Measurements from ENCODE around the gene CXCL8.
"Not testable (repeated sequence)": the region's sequence is repeated elsewhere in the genome, so short reads cannot be mapped to it uniquely, and the experiment has no call there.

CXCL8 gene

DNA sequence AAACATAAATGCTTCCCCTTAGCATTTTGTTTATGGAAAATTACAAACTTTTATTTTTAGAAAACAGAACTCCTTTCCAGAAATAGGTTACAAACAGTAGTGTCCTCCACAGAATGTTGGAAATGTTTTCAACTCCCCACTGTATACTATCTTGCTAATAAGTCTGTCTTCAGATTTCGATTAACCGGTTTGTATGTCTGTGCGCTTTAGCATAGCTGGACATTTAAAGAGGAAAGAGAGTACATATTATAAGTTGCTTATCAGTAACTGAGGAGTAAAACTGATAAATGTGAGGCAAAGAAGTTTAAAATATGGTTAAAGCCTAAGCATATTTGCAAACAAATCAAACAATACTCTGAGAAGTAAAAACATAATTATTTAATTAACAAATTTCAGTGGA is 3.4 kb downstream of the CXCL8 start:
- DNase-seq (ENCODE audit: low read depth) = no peak

DNA sequence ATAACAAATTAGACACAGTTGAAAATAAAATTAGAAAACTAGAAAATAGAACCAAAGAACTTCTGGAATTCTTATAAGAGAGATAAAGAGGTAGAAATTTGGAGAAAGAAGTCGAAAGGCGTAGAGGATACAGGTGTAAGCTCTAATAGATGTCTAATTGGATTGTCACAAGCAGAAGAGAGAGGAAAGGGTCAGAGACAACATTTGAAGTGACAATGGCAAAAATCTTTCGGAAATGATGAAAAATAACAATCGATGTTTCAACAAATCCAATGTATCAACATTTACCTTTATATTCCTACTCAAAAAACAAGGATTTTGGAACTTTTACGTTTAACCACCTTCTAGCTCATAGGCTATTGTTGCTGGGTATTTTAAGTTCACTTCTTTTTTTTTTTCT is 3.8 kb downstream of the CXCL8 start:
- DNase-seq (ENCODE audit: low read depth) = no peak

DNA sequence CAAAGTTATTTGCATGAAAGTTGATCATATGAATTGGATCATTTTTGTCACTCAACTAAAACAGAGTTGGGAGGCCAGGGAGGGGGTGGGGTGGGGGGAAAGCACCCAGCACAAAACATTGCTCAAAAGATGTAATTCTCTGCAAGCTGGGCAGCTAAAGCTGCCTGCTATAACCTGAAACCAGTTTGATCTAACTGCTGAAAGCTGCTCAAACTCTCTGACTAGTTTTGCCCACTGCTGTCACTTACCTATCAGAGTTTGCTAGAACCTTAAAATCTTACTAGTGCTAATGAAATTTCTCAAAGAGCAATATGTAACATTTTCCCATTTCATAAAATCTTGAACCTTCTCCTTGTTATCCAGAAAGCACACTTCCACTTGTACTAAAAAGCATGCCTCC is 10.4 kb downstream of the CXCL8 start:
- no peak for DNase-seq (ENCODE audit: low read depth)

DNA sequence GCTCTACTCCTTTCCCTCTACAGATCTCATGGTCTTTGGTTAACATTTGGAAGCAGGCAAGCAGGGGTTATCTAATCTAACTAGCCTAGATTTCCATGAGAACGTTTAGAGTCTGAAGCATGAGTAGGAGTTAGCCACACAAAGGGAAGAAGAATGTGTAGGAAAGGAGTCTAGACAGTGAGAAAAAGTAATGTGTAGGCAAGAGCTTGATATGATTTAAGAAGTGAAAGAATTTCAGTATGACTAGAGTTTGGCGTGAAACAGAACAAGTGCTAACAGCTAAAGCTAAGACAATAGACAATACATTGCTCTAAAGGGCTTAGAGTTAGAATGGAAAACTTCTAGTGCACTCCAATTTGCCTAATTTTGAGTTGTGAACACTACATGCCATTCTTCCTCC is 10.8 kb downstream of the CXCL8 start:
- DNase-seq (ENCODE audit: low read depth) = no peak

DNA sequence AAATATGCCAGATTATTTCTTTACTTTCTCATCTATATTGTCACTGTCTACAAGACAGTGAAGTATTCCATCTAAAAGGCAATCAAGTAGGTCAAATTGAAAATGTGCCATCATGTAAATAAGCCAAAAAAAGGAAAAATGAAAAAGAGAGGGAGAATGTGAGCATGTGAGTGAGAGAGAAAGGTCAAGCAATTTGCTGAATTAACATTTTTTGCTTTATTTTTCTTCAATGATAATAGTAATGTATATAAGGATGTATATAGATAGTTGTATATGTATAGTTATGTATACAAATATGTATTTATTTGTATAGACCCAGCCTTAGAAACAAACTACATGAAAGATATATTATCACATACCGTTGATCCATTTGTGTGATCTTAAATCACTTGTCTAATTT is 11.5 kb downstream of the CXCL8 start:
- DNase-seq (ENCODE audit: low read depth) = no peak

DNA sequence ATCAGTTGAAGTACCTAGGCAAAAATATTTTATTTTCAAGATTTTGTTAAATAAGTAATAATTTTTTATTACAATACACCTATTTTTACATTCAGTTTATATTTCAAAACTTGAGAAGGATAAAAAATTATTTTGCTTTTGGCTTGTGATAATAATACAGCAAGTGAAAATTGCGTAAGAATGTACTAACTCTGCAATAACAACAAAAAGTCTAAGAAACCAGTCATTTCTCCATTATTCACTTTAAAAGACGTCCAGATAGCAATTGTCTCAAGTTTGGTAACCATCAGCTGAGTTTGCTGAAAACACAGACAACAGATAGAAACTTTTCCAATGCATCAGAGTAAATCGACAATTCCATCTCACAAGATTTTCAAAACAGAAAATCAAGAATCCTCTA is 12.1 kb downstream of the CXCL8 start:
- no peak for DNase-seq (ENCODE audit: low read depth)

DNA sequence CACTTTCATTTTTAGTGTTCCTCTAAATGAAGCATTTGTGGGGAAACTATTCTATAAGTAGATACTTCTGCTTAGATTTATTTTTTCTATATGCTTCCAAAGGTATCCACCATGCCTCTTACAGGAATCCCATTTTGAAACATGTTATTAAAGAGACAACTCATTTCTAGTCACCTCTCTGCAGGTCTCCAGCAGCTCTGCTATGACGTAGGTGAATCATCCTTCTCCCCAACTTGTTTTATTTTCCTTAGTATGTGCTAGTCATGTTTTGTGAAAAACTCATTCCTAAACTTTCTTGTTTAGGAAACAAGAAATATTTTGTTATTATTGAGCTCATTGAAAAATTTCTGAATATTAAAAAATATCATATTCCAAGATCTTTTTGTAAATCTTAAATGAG is 12.8 kb downstream of the CXCL8 start:
- DNase-seq (ENCODE audit: low read depth) = no peak

DNA sequence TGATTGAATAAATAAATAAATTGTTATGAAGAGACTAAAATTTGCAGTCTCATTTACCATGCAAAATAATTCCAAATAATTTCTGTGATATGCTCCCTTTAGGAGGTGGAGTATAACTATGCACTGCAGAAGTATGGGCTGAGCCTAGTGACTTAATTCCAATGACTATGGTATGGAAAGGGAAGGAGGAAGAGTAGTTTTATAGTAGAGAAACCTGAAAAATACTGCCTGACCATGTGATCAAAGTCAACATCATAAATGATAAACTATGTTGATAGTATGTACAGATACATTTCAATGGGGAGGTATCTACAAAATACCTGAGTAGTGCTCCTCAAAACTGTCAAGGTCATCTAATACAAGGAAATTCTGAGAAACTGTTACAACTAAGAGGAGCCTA is 14.6 kb downstream of the CXCL8 start:
- no peak for DNase-seq (ENCODE audit: low read depth)

DNA sequence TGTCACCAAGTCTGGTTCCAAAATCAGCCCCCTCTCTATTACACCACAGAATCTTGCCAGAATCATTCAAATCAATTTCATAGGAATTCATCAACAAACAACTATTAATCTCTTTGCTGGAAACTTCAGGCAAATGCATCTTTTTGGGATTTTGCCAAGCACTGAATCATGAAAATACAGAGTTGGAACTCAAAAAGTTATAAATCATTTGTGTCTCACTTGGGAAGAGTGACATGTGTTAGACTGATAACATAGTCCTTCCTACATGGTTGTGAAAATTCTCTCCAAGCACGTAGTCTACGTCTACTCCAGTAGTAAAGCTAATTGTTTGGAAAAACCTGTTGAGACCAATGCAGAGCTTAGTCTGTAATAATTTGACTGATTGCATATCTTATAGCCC is 19.0 kb downstream of the CXCL8 start:
- DNase-seq (ENCODE audit: low read depth) = no peak

DNA sequence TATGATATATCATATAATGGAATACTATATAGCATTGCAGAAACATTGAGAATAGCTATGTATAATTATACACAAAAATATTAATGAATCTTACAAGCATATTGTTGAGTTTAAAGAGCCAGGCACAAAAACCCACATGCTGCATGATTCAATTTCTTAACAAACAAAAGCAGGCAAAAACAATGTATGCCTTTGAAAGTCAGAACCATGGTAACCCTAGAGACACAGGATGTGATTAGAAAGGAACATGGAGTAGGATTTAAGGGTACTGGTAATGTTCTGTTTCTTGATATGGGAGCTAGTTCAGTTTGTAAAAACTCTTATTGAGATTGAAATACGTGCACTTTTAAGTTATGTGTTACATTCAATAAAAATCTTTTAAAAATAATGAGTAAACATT is 21.5 kb downstream of the CXCL8 start:
- no peak for DNase-seq (ENCODE audit: low read depth)

DNA sequence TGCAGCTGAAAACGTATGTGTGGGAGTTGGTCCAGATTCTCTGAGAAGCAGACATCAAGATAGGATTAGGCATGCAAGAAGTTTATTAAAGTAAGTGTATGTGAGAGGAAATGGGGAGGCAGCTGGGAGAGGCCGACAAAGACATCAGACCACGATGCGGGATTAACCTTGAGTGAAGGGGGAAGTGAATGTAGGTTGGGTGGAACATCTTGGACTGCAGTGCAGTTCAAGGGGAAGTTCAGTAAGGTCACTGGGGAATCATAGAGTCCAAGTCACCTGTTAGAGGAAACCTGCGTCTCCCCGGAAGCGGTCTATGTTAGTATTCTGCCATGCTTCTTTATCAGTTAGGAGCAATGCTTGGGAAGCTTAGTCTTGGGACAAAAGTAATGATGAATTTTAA is 22.0 kb downstream of the CXCL8 start:
- DNase-seq (ENCODE audit: low read depth) = no peak

DNA sequence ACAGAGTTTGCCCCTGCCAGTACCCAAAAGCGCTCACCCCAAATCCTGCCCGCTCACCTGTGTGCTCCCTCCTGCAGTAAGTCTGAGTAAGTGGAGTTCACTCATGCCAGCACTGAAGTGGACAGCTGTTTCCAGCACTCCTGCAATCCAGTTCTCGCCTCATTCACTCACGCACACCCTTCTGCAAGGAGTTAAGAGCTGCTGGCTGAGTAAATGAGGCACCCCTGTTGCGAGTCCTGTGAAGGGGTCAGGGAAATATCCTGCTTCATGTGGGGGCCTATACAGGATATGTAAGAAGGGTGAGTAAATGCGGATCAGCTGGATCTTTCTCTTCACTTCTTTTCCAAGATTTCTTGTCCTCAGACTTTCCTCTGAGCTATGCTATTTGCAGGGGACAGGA is 23.5 kb downstream of the CXCL8 start:
- DNase-seq (ENCODE audit: low read depth) = no peak

DNA sequence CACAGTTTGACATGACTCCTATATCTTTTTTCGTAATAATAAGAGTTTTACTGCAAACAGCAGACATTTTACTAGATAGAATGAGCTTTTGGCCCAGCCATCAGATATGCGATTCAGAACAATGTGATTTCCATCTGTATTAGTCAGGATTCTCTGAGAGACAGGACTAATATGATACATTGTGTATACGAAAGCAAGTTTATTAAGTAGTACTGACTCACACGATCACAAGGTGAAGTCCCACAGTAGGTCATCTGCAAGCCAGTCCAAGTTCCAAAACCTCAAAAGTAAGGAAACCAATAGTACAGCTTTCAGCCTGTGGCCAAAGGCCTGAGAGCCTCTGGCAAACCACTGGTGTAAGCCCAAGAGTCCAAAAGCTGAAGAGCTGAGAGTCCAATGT is 24.1 kb downstream of the CXCL8 start:
- DNase-seq (ENCODE audit: low read depth) = no peak

DNA sequence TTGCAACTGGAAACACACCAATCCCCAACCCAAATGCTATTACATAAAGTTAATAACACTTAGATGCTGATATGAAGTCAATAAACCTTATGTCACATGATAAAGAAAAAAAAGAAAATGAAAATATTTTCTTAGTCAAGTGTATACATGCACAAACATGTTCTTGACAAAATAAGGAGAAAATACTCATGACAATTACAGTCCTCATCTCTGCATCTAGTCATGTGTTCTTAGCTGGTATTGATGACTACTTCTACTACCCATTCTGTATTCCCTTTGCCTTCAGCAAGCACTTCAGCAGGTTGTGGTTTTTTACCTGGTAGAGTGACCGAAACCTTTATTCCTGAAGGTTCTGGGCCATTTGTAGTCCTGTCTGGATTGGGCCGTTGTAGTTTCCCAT is 24.9 kb downstream of the CXCL8 start:
- DNase-seq (ENCODE audit: low read depth) = no peak

DNA sequence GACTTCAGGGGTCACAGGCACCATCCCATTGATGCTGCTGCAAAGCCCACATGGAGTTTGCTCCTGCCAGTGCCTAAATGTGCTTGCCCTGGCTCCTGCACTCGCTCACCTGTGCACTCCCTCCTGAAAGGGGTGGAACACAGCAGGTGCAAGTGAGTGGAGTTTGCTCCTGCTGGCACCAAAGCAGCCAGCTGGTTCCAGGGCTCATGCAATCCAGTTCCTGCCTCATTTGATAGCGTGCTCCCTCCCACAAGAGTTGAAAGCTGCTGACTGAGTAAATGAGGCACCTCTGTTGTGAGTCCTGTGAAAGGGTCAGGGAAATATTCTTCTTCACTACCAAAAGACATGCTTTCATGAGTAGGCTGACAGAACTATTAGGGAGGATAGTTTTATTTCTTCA is 30.5 kb downstream of the CXCL8 start:
- no peak for DNase-seq (ENCODE audit: low read depth)

DNA sequence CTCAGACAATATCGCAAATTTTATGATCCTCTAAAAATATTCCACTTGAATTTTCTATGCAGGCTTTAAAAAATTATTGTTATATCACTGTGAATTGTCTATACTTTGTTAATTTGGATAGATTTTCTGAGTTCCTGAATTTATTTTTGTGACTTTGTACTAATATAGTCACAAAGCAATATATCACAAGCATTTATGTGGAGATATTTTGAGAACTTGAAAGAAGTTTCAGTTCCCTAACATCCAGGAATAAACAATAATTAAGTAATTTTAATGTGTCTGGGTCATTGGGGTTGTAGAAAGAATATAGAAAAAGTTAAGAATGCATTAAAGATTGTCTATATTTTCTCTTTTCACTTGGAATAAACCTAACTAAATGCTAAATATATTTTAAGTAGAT is 32.0 kb downstream of the CXCL8 start:
- DNase-seq (ENCODE audit: low read depth) = no peak

DNA sequence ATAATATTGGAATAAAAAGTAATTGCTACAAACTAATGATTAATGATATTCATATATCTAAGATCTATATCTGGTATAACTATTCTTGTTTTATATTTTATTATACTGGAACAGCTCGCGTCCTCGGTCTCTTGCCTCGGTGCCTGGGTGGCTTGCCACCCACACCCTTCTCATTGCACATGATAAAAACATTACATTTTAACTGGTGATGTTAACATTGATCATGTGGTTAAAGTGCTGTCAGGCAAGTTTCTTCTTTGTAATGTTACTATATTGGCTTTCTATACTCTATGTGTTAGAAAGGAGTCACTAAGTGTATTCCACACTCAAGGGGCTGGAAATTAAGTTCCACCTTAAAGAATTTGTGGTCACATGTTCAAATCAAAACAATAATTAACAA is 34.0 kb downstream of the CXCL8 start:
- not testable (repeated sequence) for DNase-seq (ENCODE audit: low read depth)

DNA sequence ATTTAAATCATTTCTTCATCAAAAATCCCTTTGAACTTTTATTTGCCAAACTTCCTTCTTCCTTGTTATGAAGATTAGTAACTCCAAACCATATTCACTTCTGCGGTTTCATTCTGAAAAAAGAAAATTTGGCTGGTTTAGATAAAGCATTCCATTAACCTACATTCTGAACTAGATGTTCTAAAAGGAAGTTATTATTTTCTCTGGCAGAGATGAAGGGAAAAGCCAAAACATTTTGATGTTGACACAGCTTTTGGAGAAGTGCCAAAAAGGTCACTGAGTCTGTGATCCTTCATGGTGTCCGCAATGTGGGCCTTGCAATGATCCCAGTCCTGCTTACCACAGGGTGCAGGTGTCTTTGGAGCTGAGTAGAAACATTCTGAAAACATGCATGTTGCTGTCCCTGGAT is 36.0 kb downstream of the CXCL8 start:
- no peak for DNase-seq (ENCODE audit: low read depth)

DNA sequence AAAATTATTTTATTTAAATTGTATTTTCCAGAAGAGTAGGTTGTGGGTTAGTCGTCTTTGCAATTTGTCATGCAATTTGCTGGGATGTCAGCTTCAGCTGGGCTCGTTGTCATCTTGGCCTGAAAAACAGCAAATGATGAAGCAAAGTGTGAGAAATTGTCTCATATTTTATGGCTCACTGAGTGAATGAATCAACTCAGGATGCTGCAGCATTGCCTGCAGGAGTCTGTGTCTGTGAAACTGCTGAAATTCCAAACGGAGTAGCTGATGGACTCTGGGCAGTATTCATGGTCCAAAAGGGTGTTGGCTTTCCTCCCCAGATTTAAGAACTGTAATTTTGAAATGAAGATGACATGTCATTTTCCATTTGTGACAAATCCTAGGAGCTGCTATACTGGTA is 37.2 kb downstream of the CXCL8 start:
- DNase-seq (ENCODE audit: low read depth) = no peak

DNA sequence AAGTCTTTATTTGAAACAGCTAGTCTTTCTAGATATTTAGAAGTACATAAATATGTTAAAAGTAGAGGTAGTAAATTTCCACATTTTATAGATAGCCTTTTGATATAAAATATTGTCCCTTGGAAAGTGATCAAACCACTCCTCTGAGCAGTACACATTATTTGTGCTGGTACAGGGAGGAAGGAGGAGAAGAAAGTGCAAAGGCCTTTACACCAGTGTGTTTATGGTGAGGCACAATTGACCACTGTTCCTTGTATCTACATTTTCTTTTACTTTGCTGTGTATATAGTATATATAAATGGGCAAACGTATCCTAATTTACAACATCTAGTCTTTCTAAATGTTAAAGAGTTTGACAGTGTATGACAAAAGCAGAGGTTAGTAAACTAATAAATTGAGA is 39.9 kb downstream of the CXCL8 start:
- no peak for DNase-seq (ENCODE audit: low read depth)

DNA sequence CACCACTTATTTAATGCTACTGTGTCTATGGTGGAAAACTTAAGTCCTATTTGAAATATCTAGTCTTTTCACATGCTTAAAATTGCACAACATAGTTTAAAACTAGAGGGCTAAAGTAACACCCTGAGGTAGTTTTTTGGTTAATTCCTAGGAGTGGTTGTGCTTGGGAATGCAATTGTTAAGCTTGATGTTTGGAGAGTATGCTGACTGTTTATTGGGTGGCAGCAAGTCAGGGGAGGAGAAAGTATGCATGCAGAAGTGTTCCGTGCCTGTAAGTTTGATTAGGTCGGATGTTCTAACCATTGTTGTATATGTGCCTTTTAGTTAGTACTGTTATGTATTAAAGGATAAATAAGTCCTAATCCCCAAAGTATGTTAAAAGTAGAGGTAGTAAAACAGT is 40.5 kb downstream of the CXCL8 start:
- DNase-seq (ENCODE audit: low read depth) = no peak

DNA sequence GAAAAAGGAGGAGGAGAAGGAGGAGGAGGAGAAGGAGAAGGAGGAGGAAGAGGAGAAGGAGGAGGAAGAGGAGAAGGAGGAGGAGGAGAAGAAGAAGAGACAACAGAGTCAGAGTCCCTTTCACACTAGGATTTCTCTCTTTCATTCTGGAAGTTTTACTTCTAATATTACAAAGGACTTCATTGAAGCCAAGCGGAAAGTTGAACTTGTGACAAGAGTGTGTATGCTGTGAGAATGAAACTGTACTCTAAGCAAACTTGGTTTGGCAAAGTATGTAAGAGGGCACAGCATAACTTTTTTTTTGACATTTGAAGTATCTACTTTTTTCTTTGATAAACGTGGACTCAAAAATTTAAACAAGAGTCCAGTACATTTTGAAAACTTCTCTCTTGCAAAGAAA is 48.0 kb downstream of the CXCL8 start:
- DNase-seq (ENCODE audit: low read depth) = no peak

Data from activated T-cell treated with anti-CD3 and anti-CD28 coated beads for 1 hour (primary cell).